Mesodermal cell (in vitro differentiated cells): ENCODE measurements around the gene SKAP1.
"Not testable (repeated sequence)": the region's sequence is repeated elsewhere in the genome, so short reads cannot be mapped to it uniquely, and the experiment has no call there.

Experiments
- H3K27ac ChIP-seq: 2 replicates; pipeline ENCODE4 v1.7.0; 2013; ENCODE audit warnings: mild to moderate bottlenecking, low read depth, low read length, moderate library complexity; ENCODE audit not compliant: severe bottlenecking
- H3K36me3 ChIP-seq: 2 replicates; pipeline ENCODE4 v1.7.1; 2013; ENCODE audit warnings: mild to moderate bottlenecking, low read length, moderate library complexity; ENCODE audit not compliant: control insufficient read depth, insufficient read depth
- H3K4me1 ChIP-seq: one replicate; pipeline ENCODE4 v1.7.1; 2013; ENCODE audit warnings: mild to moderate bottlenecking, low read length; ENCODE audit not compliant: insufficient read depth, control insufficient read depth, poor library complexity, severe bottlenecking
- H3K4me3 ChIP-seq: 2 replicates; pipeline ENCODE4 v1.7.0; 2013; ENCODE audit warnings: low read length, control low read depth, mild to moderate bottlenecking; ENCODE audit not compliant: insufficient read depth, poor library complexity, severe bottlenecking; ENCODE audit errors: extremely low read depth
- H3K9me3 ChIP-seq: 2 replicates; pipeline ENCODE4 v1.7.1; 2013; ENCODE audit warnings: mild to moderate bottlenecking, low read length, moderate library complexity; ENCODE audit not compliant: control insufficient read depth
- whole genome bisulfite sequencing, 2 experiments: methylation state at CpG; one replicate each; pipeline ENCODE4 v1.1.5; 2013; ENCODE audit warnings: missing lambda C conversion rate in 2 of 2; ENCODE audit not compliant: insufficient coverage in 2 of 2; 5-methylcytosine and 5-hydroxymethylcytosine counted together

The SKAP1 gene

DNA sequence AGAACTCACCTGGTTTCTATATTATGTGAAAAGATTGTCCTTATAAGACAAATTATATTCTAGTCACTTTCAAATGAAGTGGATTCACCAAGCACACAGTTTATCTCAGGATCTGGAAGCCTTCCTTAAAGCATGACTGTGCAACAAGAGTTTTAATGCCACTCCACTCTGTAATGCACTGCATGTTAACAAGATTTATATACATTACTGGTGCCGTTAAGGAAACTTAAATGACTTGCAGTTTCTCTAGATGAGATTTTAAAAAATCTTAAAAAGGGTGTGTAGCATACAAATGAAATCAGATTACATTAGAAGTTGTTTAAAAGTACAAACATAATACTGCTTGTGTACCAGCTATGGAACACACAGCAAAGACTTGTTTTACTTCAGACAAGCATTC, 171.7 kb downstream of the SKAP1 start:
- Histone ChIP-seq H3K4me3 (no peak overlapping the region), H3K27ac (no peak overlapping the region), H3K36me3 (no peaks in the 10 kb centered on the region), H3K9me3 (no peaks in the 10 kb centered on the region), H3K4me1 (peaks cover 4% of the 10 kb centered on the region)
- WGBS, 2 experiments, result no CpG with 5 or more reads among the region's 1 CpG

DNA sequence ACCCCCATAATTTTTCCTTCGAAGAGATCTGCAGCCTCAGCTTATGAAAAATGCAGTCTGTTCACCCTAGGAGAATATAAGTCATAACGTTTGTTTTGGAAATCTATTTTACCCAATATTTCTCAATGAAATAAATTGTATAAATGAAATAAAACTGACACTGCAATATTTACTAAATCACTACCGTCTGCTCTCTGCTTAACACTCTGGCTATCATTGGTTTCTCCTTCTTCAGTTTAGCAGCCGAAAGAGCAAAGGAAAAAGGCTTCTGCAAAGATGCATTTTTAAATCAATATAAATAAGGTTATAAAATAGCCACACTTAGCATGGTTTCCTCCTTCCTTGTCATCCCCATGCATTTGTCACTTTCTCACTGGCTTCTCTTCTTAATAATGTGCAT, 174.3 kb downstream of the SKAP1 start:
- Histone ChIP-seq H3K4me1 (no peaks in the 10 kb centered on the region), H3K4me3 (no peak overlapping the region), H3K9me3 (no peaks in the 10 kb centered on the region), H3K36me3 (no peaks in the 10 kb centered on the region), H3K27ac (no peak overlapping the region)
- no CpG with 5 or more reads among the region's 4 CpGs for whole genome bisulfite sequencing, 2 experiments

DNA sequence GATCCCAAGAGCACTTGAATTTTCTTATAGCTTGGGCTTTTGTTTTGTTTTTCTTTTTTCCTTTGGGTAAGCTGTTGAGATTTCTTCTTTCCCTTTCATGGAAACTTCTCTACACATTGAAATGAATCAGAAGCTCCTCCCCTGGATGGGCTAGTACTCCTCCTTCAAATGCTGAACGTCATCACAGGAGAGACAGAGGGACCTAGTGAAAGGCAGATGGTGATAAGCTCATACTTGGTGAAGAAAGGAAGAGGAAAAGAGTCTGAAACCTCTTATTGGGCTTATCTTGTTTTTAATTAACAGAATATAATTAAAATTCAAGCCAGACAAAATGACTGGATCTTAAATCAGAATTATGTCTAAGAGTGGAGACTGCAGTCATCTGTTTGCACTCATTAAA, 175.1 kb downstream of the SKAP1 start:
- Histone ChIP-seq H3K4me3 (no peak overlapping the region), H3K36me3 (no peaks in the 10 kb centered on the region), H3K27ac (no peak overlapping the region), H3K9me3 (no peaks in the 10 kb centered on the region), H3K4me1 (no peaks in the 10 kb centered on the region)
- WGBS, 2 experiments, result no CpG with 5 or more reads among the region's 1 CpG

DNA sequence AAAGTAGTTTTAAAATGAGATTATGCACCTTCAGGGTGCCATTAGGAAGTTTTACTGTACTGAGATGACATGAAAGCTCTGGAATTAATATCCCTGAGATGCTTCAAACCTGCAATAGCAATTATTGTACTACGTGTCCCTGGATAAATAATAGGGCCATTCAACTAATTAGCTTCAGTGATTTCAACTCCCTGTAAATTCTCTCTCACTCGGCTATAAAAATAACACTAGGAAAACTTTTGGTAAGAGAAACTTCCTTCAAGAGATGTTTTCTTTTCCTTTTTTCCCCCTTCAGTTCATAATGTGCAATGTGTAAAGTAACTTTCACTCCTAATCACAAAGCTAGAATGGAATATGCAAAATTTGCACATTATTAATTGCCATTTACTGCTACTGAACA, 176.0 kb downstream of the SKAP1 start:
- H3K4me3 ChIP-seq, result no peak overlapping the region
- no peak overlapping the region for H3K27ac ChIP-seq
- no peaks in the 10 kb centered on the region for H3K9me3 ChIP-seq
- H3K4me1 ChIP-seq, result no peaks in the 10 kb centered on the region
- no CpG with 5 or more reads among the region's 2 CpGs for WGBS, 2 experiments
- no peaks in the 10 kb centered on the region for H3K36me3 ChIP-seq

DNA sequence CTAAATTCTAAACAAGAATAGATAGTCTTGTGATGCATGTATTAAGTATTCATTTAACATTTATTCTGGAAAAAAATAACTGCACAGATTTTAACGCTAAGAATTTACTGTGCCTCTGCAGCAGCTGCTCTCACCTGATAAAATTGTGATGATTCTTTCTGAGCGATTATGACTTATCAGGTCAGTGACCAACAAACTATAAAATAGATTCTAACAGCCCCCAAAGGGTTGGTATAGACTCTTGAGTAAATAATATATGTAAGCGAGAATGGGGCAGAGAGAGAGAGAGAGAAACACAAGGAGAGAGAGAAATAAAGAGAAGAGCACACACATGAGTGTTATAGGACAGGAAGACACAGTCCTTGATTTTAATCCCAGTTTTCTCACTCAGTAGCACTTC, 178.1 kb downstream of the SKAP1 start:
- Histone ChIP-seq H3K4me1 (peaks cover 1% of the 10 kb centered on the region), H3K27ac (no peak overlapping the region), H3K36me3 (no peaks in the 10 kb centered on the region), H3K4me3 (no peak overlapping the region), H3K9me3 (no peaks in the 10 kb centered on the region)
- no CpG with 5 or more reads among the region's 3 CpGs for WGBS, 2 experiments

DNA sequence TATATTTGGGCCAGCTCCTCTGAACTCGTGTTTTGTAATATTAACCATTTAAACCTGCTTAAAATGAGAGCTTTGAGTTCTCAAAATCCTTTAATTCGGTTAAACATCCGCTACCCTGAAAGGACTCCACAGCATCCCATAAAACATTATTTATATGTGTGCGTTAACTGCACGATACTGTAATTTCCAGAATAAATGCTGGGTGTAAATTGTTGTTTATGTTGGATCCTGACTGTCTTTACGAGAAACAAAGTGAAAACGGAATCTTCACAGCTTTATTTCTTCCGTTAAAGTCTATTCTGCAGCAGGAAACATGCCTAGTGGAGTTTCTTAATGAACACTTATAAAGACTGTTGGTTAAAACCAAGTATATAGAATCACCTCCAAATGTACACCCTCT, 179.1 kb downstream of the SKAP1 start:
- no peak overlapping the region for H3K27ac ChIP-seq
- H3K9me3 ChIP-seq, result no peaks in the 10 kb centered on the region
- H3K4me1 ChIP-seq, result peaks cover 11% of the 10 kb centered on the region
- H3K4me3 ChIP-seq, result no peak overlapping the region
- no peaks in the 10 kb centered on the region for H3K36me3 ChIP-seq
- WGBS, 2 experiments, result 73 to 100% methylated on average over 2 to 3 of the region's 8 CpGs

DNA sequence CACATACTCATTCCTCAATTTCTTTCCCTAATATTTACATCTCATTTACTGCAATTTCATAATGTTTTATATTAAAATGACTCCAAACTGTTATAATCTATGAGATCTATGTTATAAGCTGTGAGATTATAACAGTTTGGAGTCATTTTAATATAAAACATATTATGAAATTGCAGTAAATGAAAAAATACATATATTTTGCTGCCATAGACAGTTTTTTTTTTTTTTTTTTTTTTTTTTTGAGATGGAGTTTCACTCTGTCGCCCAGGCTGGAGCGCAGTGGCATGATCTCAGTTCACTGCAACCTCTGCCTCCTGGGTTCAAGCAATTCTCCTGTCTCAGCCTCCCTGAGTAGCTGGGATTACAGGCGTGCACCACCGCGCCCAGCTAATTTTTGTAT, 180.0 kb downstream of the SKAP1 start:
- not testable (repeated sequence) for H3K9me3 ChIP-seq, H3K27ac ChIP-seq, H3K36me3 ChIP-seq, H3K4me3 ChIP-seq
- peaks cover 19% of the 10 kb centered on the region for H3K4me1 ChIP-seq
- WGBS, 2 experiments, result 100% methylated on average over 3 of the region's 5 CpGs; no CpG with 5 or more reads in 1 of the 2 experiments

DNA sequence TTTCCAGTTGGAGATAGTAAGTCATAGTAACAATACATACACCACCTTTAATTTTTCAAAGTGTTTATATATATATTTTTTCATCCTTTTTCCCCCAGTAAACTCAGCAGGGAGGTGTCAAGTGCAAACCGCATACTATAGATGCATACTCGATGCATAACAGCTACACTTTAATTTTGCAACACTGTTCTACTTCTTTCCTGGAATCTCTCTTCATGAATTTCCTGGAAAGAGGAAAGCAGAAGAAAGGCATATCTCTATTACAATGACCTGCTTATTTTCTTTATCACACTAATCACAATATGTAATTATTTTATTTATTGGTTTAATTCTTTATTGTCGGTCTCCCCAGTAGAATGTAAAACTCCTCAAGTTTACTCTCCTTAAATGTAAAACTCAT, 182.4 kb downstream of the SKAP1 start:
- H3K4me1 ChIP-seq, result peaks cover 42% of the 10 kb centered on the region
- no peak overlapping the region for H3K27ac ChIP-seq
- H3K36me3 ChIP-seq, result no peaks in the 10 kb centered on the region
- no peak overlapping the region for H3K4me3 ChIP-seq
- 92% methylated on average over 2 of the region's 3 CpGs; no CpG with 5 or more reads in 1 of the 2 experiments for WGBS, 2 experiments
- H3K9me3 ChIP-seq, result no peaks in the 10 kb centered on the region

DNA sequence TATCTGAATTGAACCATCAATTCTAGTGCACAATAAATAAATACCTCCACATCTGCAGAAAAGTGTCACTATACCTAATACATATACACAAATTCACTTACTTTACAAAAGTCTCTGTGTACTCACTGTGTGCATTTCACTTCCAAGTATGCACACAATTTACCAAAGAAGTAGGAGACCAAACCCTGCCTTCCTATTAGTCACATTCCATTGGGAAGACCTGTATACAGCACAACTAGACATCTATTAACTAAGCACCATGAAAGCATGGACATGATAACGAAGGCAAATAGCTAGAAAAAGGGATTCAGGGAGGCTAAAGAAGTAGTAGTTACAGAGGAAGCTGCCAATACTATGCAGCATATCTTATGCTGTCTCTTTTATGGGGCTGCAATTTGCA, 183.0 kb downstream of the SKAP1 start:
- Histone ChIP-seq H3K4me3 (no peak overlapping the region), H3K27ac (peak overlapping the region; percentile 80), H3K4me1 (peaks cover 48% of the 10 kb centered on the region), H3K9me3 (no peaks in the 10 kb centered on the region), H3K36me3 (no peaks in the 10 kb centered on the region)
- no CpG with 5 or more reads among the region's 1 CpG for WGBS, 2 experiments

DNA sequence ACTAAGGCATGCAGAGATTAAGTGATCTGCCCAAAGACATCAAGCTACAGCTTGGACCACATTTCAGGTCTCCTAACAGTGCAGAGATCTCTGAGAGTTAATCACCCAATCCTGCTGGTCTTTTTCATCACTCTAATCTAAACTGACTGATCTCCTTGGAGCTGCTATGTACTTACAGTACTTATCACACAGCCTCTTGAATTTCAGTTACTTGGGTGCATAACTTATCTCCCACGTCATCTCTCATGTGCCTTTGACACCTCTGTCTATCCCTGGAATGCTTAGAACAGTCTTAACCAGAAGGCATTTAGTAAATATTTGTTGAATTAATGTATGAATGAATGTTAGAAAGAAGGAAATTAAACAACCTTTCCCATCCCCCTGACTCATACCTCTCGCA, 183.4 kb downstream of the SKAP1 start:
- Histone ChIP-seq H3K9me3 (no peaks in the 10 kb centered on the region), H3K4me3 (no peak overlapping the region), H3K27ac (peak overlapping the region; percentile 80), H3K4me1 (peaks cover 52% of the 10 kb centered on the region), H3K36me3 (no peaks in the 10 kb centered on the region)
- whole genome bisulfite sequencing, 2 experiments, result 90 to 100% methylated on average over 1 of the region's 2 CpGs

DNA sequence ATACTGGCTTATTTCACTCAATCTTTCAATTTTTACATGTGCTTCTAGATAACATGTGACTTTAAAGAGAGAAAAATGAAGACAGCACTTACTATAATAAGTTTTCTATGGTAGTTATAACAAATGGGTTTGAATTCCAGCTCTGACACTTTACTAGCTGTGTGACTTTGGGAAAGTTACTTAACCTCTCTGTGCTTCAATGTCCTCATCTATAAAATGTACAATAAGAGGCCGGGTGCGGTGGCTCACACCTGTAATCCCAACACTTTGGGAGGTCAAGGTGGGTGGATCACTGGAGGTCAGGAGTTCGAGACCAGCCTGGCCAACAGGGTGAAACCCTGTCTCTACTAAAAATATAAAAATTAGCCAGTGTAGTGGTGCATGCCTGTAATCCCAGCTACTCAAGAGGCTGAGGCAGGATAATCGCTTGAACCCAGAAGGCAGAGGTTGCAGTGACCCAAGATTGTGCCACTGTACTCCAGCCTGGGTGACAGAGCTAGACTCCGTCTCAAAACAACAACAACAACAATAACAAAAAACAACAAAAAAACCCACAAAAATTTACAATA, 184.5 kb downstream of the SKAP1 start:
- Histone ChIP-seq H3K4me1 (peaks cover 63% of the 10 kb centered on the region), H3K27ac (peak overlapping the region; percentile 94)
- WGBS, 2 experiments, result 81% methylated on average over 2 of the region's 5 CpGs; no CpG with 5 or more reads in 1 of the 2 experiments
- not testable (repeated sequence) for H3K9me3 ChIP-seq, H3K36me3 ChIP-seq, H3K4me3 ChIP-seq
